KMS-11 (cell line): ENCODE measurements around the gene MYO3B.

ENCODE experiments used
- H2AFZ ChIP-seq: fragments of 200-600 bp; sonication (generic); 2 replicates; pipeline ENCODE4 v1.6.1; 2016; ENCODE audit warnings: antibody characterized with exemption, mixed run types, low read depth
- H3K27ac ChIP-seq: fragments of 200-600 bp; sonication (generic); 2 replicates; pipeline ENCODE4 v1.6.1; 2016; ENCODE audit warnings: mild to moderate bottlenecking, mixed run types
- H3K27me3 ChIP-seq: fragments of 200-600 bp; sonication (generic); 2 replicates; pipeline ENCODE4 v1.6.1; 2017; ENCODE audit warnings: mild to moderate bottlenecking, low read depth, mixed run types, moderate library complexity; ENCODE audit not compliant: insufficient read depth
- H3K36me3 ChIP-seq: fragments of 200-600 bp; sonication (generic); 2 replicates; pipeline ENCODE4 v1.6.1; 2017; ENCODE audit warnings: mild to moderate bottlenecking, mixed run types; ENCODE audit not compliant: insufficient read depth
- H3K4me1 ChIP-seq: fragments of 200-600 bp; sonication (generic); 2 replicates; pipeline ENCODE4 v1.6.1; 2016; ENCODE audit warnings: mild to moderate bottlenecking, low read depth, mixed run types; ENCODE audit not compliant: poor library complexity, severe bottlenecking
- H3K4me2 ChIP-seq: fragments of 200-600 bp; sonication (generic); 2 replicates; pipeline ENCODE4 v1.7.0; 2016; ENCODE audit warnings: mild to moderate bottlenecking, mixed run types
- H3K4me3 ChIP-seq: fragments of 200-600 bp; sonication (generic); IDR thresholded peaks from 2 replicates; pipeline ENCODE4 v1.6.1; 2017; ENCODE audit warnings: low read depth, low read length, mixed read lengths; ENCODE audit not compliant: insufficient read depth
- H3K79me2 ChIP-seq: fragments of 200-600 bp; sonication (generic); 2 replicates; pipeline ENCODE4 v1.6.1; 2016; ENCODE audit warnings: low read depth, mixed run types; ENCODE audit not compliant: insufficient read depth
- H3K9ac ChIP-seq: fragments of 200-600 bp; sonication (generic); 2 replicates; pipeline ENCODE4 v1.6.1; 2016; ENCODE audit warnings: mild to moderate bottlenecking, mixed run types
- H4K20me1 ChIP-seq: fragments of 200-600 bp; sonication (generic); 2 replicates; pipeline ENCODE4 v1.6.1; 2016; ENCODE audit warnings: mild to moderate bottlenecking, mixed run types; ENCODE audit not compliant: insufficient read depth
- CTCF ChIP-seq: fragments of 200-600 bp; sonication (generic); conservative IDR thresholded peaks from 2 replicates; pipeline ENCODE4 v1.6.1; 2017; ENCODE audit warnings: low read depth, mild to moderate bottlenecking, antibody characterized with exemption, low read length, moderate library complexity, mixed read lengths

MYO3B gene

GRCh38 chr2:170377500-170378207, 199.7 kb downstream of the MYO3B start:
- Histone ChIP-seq H3K4me1 (no peaks in the 10 kb centered on the region), H3K79me2 (no peaks in the 10 kb centered on the region), H2AFZ (no peak overlapping the region), H4K20me1 (no peaks in the 10 kb centered on the region), H3K36me3 (no peaks in the 10 kb centered on the region), H3K9ac (no peak overlapping the region), H3K27ac (no peak overlapping the region), H3K4me2 (no peak overlapping the region), H3K4me3 (no peak overlapping the region), H3K27me3 (no peaks in the 10 kb centered on the region)
- TF ChIP-seq CTCF = no peak; the same call in 1 of the 2 replicates

GRCh38 chr2:170380267-170380666, 202.3 kb downstream of the MYO3B start:
- H3K27me3 ChIP-seq = no peaks in the 10 kb centered on the region
- H3K79me2 ChIP-seq = no peaks in the 10 kb centered on the region
- no peak overlapping the region for H3K27ac ChIP-seq
- no peak overlapping the region for H2AFZ ChIP-seq
- no peak overlapping the region for H3K4me3 ChIP-seq
- TF ChIP-seq CTCF = no peak
- H4K20me1 ChIP-seq = no peaks in the 10 kb centered on the region
- H3K36me3 ChIP-seq = no peaks in the 10 kb centered on the region
- no peak overlapping the region for H3K4me2 ChIP-seq
- no peak overlapping the region for H3K9ac ChIP-seq
- no peaks in the 10 kb centered on the region for H3K4me1 ChIP-seq

GRCh38 chr2:170381678-170382077, 203.7 kb downstream of the MYO3B start:
- Histone ChIP-seq H3K4me3 (no peak overlapping the region), H3K27me3 (no peaks in the 10 kb centered on the region), H3K4me1 (no peaks in the 10 kb centered on the region), H3K27ac (no peak overlapping the region), H3K4me2 (no peak overlapping the region), H4K20me1 (no peaks in the 10 kb centered on the region), H2AFZ (no peak overlapping the region), H3K9ac (no peak overlapping the region), H3K36me3 (no peaks in the 10 kb centered on the region), H3K79me2 (no peaks in the 10 kb centered on the region)
- no peak for TF ChIP-seq CTCF

- Histone ChIP-seq H4K20me1 (no peaks in the 10 kb centered on the region), H3K4me3 (no peak overlapping the region), H3K27me3 (no peaks in the 10 kb centered on the region), H3K27ac (no peak overlapping the region), H3K4me1 (no peaks in the 10 kb centered on the region), H3K9ac (no peak overlapping the region), H2AFZ (no peak overlapping the region), H3K79me2 (no peaks in the 10 kb centered on the region), H3K4me2 (no peak overlapping the region), H3K36me3 (no peaks in the 10 kb centered on the region)
- no peak for TF ChIP-seq CTCF
Observed at GRCh38 chr2:170386554-170386953, 208.6 kb downstream of the MYO3B start.
